ENCODE results near the gene CDH4. TPM values are rescaled to one million over a fixed set of nuclear protein-coding genes. Genes with fewer than 3 reads are reported as not detected.
"Not testable (repeated sequence)": the region's sequence is repeated elsewhere in the genome, so short reads cannot be mapped to it uniquely, and the experiment has no call there.

The CDH4 gene
- polyA plus RNA-seq, 4 donors: 5.6 to 8.8 (median 7.0) TPM

DNA sequence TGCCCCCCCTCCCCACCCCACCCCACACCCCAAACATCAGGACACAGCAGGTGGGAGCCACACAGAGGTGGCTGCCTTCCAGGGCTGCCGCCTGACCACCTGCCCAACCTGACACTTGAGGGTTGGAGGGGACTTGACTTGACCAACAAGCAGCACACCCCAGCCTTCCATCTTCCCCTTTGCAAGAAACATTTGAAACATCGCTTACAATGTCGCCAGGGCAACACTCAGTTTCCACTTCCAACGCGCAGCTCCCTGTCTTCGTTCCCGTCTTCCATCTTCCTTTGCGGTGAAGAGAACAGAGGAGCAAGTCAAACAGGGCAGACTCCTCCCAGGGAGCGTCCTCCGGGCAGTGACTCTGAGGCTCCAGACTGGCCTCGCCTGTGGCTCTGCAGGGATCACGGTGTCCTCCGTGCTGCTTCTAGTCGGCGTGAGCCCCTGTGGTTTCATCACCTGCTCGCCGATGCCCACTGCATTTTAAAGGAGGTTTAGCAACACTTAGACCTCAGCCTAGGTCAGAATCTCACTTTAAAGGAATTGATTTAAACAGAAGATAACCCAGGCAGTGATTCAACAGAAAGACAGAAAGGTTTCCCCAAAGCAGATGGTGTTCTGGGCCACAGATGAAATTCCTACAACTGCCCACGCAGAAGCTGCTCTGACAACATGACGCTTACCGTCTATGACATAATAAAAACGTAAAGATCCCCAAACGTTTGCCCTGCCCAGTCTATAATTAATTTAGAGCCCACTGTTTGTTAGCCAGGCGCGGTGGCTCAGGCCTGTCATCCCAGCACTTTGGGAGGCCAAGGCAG, 682.9 kb downstream of the CDH4 start:
- no peak for DNase-seq (ENCODE audit: low read depth in 4 of 4, low spot score in 2 of 4)

DNA sequence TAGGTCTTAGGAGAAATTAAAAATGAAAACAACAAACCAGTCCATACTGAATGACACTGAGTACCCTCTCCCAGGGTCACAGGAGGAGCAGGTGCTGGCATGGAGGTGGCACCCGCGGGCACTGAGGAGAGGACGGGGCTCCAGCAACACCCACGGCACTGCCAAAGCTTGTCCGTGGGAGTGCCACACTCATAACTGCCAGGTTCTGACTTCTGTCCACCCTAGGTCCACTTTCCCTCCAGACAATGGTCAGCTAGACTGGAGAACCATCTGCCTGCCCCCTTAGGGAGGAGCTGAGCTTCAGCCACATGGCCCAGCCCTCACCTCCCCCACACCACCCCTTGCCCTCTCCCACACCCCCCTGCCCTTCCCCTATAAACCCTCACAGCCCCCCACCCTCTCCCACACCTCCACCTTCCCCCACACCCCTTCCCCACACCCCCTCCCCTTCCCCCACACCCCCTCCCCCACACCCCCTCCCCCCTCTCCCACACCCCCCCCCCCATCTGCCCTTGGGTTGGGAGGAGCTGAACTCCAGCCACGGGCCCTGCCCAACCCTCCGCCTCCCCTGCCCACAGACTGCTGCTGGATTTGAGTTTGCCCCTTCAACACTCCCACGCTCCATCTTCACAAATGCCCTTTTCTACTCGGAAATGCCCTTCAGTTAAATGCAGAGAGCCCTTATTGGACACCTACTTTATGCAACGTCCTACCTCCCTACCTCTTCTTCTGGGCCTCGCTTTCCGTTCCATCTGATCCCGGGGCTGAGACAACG, 684.1 kb downstream of the CDH4 start:
- DNase-seq (ENCODE audit: low read depth in 4 of 4, low spot score in 2 of 4): no peak

DNA sequence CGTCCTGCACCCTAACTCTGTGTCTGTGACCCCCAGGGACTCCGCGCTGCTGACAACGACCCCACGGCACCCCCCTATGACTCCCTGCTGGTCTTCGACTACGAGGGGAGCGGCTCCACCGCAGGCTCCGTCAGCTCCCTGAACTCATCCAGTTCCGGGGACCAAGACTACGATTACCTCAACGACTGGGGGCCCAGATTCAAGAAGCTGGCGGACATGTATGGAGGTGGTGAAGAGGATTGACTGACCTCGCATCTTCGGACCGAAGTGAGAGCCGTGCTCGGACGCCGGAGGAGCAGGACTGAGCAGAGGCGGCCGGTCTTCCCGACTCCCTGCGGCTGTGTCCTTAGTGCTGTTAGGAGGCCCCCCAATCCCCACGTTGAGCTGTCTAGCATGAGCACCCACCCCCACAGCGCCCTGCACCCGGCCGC, 684.7 kb downstream of the CDH4 start:
- no peak for DNase-seq (ENCODE audit: low read depth in 4 of 4, low spot score in 2 of 4)

DNA sequence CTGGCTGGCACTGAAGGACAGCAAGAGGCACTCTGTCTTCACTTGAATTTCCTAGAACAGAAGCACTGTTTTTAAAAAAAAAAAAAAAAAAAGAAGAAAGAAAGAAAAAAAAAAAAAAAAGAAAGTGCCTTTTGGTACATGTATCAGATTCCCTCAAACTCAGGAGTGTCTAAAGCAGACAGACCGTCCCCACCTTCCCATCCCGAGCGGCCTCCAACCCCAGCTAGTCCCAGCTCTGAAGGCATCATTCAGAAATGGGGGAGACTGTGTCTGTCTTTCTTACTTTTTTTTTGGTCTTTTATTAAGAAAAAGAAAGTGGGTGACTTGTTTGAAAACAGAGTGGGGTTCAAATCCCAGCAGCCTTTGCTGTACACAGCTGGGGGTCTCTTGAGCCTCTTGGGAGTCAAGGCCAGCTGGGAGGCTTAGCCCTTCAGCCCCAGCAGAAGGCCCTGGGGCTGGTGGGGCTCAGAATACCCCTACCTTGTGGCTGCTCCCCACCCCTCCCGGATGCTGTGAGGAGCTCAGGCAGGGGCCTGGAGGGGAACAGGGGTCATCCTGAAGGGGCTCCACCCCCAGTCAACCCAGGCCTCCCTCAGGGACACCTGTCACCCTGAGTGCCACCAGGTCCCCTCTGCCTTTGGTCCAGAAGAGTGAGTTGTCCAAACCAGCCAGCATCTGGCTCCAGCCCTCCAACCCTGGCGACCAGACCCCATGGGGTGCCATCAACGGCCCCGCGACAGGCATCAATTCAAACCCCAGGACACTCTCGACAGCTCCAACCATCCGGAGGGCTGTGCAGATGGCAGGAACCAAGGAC, 685.3 kb downstream of the CDH4 start:
- no peak for DNase-seq (ENCODE audit: low read depth in 4 of 4, low spot score in 2 of 4)

DNA sequence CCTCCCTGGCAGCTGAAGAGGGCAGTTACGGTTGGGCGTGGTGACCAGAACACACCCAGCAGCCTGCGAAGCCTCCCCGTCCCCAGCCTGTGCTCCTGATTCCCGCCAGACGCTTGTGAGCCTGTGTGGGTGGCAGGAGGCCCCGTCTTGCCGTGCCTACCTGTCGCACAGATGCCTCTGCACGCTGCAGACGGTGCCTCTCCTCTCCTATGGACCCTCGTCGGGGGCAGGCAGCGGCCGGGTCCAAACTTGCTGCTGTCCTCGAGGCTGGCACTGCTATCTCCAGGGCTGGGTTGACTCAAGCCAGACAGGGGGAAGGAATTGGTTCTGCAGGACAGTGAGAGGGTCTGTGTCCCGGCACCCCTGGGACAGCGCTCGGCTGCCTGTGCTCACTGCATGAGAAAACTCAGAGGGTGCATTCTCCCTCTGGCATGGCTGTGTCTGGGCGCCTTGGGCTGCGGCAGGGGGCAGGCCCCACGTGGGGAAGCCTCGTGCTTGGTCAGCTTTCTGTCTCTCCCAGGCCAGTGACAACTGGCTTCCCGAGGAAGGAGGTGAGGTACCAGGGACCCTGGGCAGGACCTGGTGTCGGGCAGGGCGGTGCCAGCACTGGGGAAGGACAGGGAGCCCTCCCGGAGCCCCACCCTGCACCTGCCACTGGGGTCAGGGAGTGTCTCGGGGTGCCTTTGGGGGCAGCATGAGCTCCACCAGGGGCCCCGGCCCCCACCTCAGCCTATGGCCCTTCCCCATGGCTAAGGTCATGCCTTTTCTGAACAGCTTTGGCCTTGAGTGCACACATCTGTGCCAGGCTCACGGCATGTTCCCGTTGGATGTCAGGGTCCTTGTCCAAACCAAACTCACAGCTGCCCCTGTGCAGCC, 686.1 kb downstream of the CDH4 start:
- DNase-seq (ENCODE audit: low read depth in 4 of 4, low spot score in 2 of 4): no peak

DNA sequence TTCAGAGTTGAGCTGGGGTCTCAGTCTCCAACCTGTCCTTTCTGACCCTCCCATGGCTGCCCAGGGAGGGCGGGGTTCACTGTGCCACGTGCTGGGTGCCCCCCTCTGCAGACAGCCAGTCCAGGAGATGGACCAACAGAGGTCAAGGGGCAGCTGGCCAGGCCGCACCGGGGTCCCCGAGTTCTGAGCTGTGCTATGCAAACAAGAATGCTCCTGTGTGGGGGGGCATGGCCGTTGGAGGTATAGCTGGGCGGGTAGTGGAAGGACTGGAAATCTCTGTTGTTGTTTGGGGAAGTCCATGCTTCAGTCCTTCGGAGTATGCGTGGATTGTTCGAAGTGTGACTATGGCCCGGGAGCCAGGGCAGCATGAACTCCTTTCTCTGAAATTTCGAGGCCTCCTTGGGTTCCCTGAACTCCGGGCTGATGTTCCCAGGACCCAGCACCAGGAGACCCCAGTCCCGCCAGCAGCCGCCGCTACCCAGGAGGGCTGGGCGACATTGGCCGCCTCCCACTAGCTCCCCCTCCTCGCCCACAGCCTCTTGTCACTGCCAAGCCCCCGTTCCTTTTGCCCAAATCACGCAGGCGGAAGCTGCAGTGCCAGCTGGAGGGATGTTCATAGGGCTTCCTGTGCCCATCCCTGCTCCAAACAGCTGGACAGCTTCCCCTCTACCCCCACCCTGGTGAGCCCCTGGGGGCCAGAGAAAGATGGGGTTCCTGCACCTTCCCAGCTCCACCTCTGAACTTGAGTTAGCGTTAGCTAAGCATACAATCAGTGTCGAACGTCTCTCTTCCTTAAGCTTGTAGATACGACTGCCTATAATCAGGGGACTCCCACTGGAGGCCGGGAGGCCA, 687.0 kb downstream of the CDH4 start:
- no peak for DNase-seq (ENCODE audit: low read depth in 4 of 4, low spot score in 2 of 4)

DNA sequence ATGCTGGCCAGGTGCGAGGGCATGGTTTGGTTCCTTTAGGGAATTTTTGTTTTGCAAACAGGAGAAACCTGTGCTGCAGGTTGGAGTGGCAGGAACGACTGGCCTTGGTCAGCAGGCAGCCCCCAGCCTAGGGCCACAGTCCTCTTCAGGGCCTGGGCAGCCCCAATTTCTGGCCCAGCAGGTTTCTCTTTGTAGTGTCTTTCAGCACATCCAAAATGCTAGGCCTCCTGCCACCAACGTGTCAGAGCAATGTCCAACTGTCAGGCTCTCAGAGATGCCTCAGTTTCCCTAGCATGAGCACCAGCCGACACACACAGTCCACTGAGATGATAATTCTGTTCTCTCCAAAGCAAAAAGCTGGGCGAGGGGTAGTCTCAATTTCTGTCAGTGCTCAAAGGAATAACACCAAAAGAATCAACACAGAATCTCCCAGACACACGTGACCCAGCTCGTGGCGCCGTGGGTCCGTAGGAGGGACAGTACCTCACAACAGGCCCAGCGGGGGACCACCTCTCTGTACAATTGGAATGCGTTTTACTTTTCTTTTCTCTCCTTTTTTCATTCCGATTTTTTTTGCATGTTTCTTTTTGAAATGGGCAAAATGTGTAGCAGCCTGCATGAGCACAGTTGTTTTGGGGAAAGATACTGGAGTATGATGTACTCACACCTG, 687.8 kb downstream of the CDH4 start:
- DNase-seq (ENCODE audit: low read depth in 4 of 4, low spot score in 2 of 4): no peak

DNA sequence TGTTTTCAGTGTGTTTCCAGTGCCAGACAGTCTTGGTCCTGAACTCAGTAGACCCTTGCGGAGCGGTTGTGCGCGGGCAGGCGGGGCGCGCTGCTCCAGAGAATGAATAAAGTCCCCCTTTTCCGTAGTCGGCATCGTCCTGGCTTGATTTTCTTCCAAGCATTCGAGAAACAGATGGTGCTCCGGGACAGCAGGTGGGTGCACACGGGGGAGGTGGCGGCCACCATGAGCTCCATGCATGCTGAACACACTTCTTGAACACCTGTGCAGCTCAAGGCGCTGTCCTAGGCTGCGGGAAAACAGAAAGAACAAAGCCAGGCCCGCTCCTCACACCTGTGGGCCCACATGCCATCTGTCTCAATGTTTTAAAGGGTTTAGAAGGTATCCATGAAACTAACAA, 688.4 kb downstream of the CDH4 start:
- DNase-seq (ENCODE audit: low read depth in 4 of 4, low spot score in 2 of 4): no peak

DNA sequence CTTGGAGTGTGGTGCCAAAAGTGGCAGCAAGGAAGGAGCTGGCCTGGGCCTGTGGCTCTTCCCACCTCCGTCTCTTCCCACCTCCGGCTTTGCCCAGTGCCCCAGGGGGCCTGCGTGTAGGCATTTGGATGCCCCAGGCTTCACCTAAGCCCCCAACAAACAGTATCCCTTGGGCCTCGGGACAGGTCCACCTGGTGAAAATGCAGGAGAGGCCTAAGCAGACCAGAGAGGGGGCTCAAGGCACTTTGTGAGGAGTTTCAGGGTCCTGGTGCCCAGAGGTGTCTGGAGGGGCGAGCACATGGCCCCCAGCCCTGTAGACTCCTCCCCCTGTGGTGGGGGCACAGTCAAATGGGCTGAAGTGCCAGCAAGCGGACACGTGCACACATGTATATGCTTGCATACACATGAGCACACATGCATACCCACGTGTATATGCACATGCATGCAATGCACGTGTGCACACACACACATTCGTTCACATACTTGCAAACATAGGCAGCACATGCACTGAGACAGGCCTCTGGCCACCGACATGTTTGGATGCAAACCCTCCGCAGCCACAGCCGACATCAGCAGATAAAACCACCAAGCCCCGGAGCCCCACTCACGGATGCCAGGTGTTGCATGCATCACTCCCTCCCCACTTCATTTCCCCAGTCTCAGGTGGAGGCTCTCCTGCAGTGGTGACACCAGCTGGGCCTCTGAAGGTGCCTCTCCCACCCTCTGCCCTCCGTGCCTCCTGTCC, 689.1 kb downstream of the CDH4 start:
- DNase-seq (ENCODE audit: low read depth in 4 of 4, low spot score in 2 of 4): no peak

DNA sequence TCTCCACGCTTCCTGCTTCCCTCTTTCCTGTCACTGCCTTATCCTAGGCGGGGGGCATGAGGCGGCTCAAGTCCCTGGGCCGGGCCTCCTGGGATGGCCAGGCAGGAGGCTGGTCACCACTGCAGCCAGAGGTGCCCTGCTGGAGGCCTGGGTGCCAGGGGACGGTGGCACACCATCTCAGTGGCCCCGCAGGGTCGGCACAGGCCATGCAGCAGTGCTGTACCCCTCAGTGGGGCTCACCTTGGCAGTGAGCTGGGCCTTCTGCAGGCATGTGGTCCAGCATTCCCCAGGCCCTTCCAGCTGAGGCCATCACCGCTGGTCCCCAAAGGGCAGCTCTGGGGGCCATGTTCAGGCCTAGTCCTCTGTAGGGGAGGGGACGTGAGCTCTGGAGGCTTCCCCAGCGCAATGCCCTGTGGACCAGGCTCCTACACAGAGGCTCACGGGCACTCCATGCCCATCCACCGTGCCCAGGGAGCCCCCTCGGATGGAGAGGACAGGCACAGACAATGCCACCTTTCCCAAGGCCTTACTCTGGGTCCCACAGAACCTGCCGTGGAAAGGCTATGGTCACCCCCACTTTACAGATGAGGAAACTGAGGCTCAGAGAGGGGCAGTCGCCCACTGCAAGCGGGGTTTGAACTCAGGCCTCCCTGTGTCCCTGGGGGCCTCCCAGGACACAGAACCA, 689.8 kb downstream of the CDH4 start:
- DNase-seq (ENCODE audit: low read depth in 4 of 4, low spot score in 2 of 4): no peak

DNA sequence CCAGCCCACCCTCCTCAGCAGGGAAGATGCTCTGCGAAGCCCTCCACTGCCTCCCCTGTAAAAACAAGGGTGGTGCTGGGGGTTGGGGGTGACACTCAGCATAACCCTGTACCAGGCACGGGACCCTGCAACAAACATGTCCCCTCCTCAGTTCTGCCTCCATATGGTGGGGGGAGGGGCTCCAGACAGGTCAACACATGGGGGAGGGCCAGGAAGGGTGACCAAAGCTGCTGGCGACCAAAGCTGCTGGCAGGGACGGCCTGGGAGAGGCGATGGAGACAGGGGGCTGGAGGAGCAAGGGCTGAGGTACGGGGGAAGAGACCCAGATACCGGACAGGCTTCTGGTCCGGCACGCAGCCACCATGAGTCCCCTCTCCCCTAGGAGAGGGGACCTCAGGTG, 690.5 kb downstream of the CDH4 start:
- no peak for DNase-seq (ENCODE audit: low read depth in 4 of 4, low spot score in 2 of 4)

DNA sequence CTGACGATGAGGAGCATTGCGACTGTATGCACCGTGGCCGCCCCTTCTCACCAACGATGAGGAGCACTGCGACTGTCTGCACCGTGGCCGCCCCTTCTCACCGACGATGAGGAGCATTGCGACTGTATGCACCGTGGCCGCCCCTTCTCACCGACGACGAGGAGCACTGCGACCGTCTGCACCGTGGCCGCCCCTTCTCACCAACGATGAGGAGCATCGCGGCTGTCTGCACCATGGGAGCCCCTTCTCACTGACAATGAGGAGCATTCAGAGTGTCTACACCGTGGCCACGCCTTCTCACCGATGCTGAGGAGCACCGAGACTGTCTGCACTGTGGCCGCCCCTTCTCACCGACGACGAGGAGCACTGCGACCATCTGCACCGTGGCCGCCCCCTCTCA, 692.9 kb downstream of the CDH4 start:
- DNase-seq (ENCODE audit: low read depth in 4 of 4, low spot score in 2 of 4): not testable (repeated sequence)

DNA sequence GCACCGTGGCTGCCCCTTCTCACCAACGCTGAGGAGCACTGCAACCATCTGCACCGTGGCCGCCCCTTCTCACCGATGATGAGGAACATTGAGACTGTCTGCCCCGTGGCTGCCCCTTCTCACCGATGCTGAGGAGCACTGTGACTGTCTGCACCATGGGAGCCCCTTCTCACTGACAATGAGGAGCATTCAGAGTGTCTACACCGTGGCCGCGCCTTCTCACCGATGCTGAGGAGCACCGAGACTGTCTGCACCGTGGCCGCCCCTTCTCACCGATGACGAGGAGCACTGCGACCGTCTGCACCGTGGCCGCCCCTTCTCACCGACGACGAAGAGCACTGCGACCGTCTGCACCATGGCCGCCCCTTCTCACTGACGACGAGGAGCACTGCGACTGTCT, 693.4 kb downstream of the CDH4 start:
- not testable (repeated sequence) for DNase-seq (ENCODE audit: low read depth in 4 of 4, low spot score in 2 of 4)

DNA sequence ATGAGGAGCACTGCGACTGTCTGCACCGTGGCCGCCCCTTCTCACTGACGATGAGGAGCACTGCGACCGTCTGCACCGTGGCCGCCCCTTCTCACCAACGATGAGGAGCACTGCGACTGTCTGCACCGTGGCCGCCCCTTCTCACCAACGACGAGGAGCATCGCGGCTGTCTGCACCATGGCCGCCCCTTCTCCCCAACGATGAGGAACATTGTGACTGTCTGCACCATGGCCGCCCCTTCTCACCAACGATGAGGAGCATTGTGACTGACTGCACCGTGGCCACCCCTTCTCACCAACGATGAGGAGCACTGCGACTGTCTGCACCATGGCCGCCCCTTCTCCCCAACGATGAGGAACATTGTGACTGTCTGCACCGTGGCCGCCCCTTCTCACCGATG, 696.0 kb downstream of the CDH4 start:
- DNase-seq (ENCODE audit: low read depth in 4 of 4, low spot score in 2 of 4): not testable (repeated sequence)

DNA sequence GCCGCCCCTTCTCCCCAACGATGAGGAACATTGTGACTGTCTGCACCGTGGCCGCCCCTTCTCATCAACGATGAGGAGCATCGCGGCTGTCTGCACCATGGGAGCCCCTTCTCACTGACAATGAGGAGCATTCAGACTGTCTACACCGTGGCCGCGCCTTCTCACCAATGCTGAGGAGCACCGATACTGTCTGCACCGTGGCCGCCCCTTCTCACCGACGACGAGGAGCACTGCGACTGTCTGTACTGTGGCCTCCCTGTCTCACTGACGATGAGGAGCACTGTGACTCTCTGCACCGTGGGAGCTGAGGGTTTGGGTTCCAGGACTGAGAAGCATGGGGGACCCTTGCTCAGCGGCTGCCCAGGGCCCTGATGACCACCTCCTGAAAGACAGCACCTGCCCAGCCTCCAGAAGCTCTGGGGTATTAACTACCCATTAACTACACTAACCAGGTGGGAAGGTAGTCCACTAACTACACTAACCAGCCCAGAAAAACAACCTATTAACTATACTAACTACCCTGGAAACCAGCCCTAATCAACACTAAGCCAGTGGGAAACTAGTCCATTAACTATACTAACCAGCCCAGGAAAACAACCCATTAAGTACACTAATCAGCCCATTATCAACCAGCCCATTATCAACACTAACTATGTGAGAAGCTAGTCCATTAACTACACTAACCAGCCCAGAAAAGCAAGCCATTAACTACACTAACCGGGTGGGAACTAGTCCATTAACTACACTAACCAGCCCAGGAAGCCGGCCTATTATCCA, 696.7 kb downstream of the CDH4 start:
- no peak for DNase-seq (ENCODE audit: low read depth in 4 of 4, low spot score in 2 of 4)

DNA sequence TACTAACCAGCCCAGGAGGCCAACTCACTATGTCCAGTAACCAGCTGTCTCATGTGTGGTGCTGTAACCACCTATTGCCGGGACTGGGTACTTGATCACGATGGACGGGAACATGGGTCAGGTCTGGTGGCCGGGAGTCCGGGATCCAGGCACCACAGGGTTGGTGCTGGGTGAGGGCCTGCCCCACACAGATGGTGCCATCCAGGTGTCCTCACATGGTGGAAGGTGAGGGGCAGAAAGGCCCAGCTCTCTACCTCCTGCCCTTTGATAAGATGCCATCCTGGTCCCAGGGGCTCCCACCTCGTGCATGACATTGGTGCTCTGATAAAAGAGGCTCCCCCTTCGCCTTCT, 697.3 kb downstream of the CDH4 start:
- no peak for DNase-seq (ENCODE audit: low read depth in 4 of 4, low spot score in 2 of 4)

Data from left renal cortex interstitium (tissue), 4 donors.